ENCODE measurements around the gene RSPH6A. TPM values are rescaled to one million over a fixed set of nuclear protein-coding genes. Genes with fewer than 3 reads are reported as not detected.

Gene RSPH6A
- total RNA-seq, 2 donors from 2014 or later: 0.12 TPM; not detected in 1

DNA sequence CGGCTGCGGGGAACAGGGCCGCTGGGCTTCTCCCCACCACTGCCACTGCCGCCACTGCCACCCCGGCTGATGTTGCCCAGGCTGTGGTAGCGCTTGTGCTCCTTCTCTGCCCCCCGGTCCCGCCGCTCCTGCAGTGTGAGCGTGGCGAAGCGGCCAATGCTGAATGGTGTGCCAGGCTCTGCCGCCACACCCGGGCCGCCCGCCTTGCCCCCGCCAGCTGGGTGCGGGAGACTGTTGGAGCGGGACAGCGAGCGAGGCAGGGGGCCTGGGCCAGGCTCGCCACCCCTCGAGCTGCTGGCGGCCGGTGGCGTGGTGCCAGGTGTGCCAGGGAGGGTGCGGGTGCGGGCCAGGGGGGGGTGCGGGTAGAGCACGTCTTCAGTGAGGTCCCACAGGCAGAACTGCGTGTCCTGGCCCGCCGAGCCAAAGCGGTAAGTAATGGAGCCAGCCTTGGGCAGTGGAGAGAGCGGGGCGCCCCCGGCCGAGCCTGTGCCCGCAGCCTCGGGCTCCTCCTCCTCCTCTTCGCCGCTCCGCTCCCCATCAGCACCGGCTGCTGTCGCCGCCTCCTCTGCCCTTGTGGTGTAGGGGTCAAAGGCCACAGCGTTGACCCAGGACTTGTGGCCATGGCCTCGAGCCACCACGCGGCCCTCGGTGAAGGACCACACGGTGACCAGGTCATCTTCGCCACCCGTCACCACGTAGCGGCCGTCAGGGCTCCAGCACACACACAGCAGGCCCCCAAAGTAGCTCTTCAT, 29.2 kb downstream of the RSPH6A start:
- DNase-seq: no peak
- Histone ChIP-seq H3K4me3 (no peak overlapping the region), H3K9ac (ENCODE audit: low read depth in 2 of 2, low read length in 2 of 2) (no peak overlapping the region), H3K27ac (no peak overlapping the region), H3K4me1 (no peaks in the 10 kb centered on the region), H3K36me3 (no peaks in the 10 kb centered on the region), H3K27me3 (no peaks in the 10 kb centered on the region), H3K9me3 (no peaks in the 10 kb centered on the region)
- intact Hi-C loops (cut with DNase I): no loop called here
- TF ChIP-seq CTCF (IDR thresholded peaks at IDR 0.05): no peak

DNA sequence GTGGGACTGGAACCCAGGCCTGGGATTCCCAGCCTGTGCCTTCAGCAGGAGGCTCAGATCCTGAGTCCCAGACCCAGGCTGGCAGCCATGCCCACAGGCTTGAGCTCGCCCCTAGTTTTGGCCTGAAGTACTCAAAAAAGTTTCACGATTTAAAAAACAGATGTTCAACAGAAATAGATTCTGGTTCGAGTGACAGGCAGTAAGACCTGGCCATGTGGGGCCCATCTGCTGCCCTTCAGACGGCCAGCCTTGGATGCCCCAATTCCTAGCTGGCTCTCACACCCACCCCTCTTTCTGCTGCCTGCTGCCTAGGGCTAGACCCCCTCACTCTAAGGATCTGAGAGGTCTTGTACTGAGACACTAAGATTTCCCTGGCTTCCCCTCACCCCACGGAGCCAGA, 30.0 kb downstream of the RSPH6A start:
- intact Hi-C loops (cut with DNase I): no loop called here

GRCh38 chr19:45784096-45784495, 31.0 kb downstream of the RSPH6A start:
- no peak for TF ChIP-seq CTCF (IDR thresholded peaks at IDR 0.05)
- H3K9ac ChIP-seq (ENCODE audit: low read depth in 2 of 2, low read length in 2 of 2): no peak overlapping the region

More for the DNA sequence above, 30.0 kb downstream of the RSPH6A start:
- no peaks in the 10 kb centered on the region for H3K4me1 ChIP-seq
- no peaks in the 10 kb centered on the region for H3K27me3 ChIP-seq
- H3K27ac ChIP-seq: no peak overlapping the region
- no peaks in the 10 kb centered on the region for H3K9me3 ChIP-seq
- H3K36me3 ChIP-seq: no peaks in the 10 kb centered on the region
- H3K4me3 ChIP-seq: no peak overlapping the region
- TF ChIP-seq CTCF (IDR thresholded peaks at IDR 0.05): no peak
- peak overlapping the region in 1 of 2 donors; percentile 43 for H3K9ac ChIP-seq (ENCODE audit: low read depth in 2 of 2, low read length in 2 of 2)
- DNase-seq: no peak

DNA sequence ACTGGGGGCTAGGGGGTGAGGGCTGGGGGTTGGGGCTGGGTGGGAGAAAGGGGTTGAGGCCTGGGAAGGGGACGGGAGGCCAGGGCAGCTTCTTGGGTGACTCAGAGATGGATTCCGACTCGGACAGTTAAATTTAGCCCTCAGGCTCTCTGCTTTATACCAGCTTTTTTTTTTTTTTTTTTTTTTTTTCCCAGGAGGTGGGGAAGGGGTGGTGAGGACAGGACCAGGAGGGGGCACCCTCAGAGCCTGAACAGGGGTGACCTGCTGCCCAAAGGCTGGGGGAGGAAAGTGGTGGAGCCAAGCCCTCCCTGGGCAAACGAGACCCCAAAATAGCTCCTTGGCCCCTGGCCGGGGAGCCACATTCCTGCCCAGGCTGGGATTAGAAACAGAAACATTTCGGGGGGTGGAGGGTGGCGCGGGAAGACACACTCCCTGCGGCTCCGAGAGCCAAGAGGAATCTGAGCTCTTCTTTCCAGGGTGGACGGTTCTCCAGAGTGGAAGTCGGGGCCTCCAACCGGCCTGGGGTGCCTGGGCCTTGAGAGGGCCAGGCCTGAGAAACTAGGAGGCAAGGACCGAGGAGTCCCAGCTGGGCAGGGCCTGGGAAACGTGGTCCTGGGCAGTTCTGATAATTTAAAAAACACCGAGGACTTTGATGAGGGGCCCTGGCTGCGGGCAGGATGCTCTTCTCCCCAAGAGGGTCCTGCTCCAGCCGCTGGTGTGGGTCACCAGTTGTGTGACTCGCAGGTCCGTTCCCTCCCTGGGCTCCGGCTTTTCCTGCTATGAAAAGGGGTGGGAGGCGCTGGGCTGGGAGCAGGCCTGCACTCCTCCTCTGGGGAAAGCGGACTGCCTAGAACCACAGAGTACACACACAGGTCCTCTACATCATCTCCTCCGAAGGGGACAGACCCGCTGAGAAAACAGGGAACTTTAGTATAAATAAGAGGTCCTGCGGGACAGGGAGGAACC, 32.0 kb downstream of the RSPH6A start:
- no peaks in the 10 kb centered on the region for H3K4me1 ChIP-seq
- peak overlapping the region; percentile 21 to 60 for H3K9ac ChIP-seq (ENCODE audit: low read depth in 2 of 2, low read length in 2 of 2)
- H3K36me3 ChIP-seq: no peaks in the 10 kb centered on the region
- H3K27ac ChIP-seq: peak overlapping the region; percentile 52
- intact Hi-C loops (cut with DNase I): no loop called here
- no peak for TF ChIP-seq CTCF (IDR thresholded peaks at IDR 0.05)
- H3K4me3 ChIP-seq: no peak overlapping the region
- no peaks in the 10 kb centered on the region for H3K27me3 ChIP-seq
- no peaks in the 10 kb centered on the region for H3K9me3 ChIP-seq
- DNase-seq: no peak

More at GRCh38 chr19:45784096-45784495, 31.0 kb downstream of the RSPH6A start:
- Histone ChIP-seq H3K4me3 (no peak overlapping the region), H3K27ac (no peak overlapping the region), H3K9me3 (no peaks in the 10 kb centered on the region), H3K4me1 (no peaks in the 10 kb centered on the region), H3K36me3 (no peaks in the 10 kb centered on the region), H3K27me3 (no peaks in the 10 kb centered on the region)
- DNase-seq: no peak
- intact Hi-C loops (cut with DNase I): no loop called here

DNA sequence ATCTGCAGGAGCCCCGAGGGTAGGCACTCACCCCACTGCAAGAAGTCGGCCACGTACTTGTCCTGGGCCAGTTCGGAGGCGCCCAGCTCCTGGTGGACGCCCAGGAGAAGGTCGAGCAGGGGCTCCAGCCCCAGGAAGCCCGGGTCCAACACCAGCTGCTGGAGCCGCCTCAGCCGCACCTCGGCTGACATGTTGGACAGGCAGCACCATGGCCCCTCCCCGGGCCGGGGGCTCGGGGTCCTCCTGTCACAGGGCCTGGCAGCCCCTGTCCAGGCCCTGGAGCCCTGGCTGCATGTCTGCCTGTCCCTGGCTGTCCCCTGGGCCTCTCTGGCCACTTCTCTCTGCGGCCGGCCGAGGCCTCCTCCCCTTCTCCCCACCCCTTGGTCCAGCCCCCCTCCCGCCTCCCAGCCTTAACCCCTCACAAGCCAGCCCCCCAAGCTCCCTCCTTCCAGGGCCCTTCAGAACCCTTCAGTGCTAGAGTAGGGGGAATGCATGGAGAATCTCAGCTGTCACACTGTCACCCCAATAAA, 32.9 kb downstream of the RSPH6A start, which contains the start of gene DMPK:
Gene DMPK, minus strand, starts transcription at position 329 of the 530 bp plus-strand sequence. Its CDS starts 138 bp downstream, at position 191.
- TF ChIP-seq CTCF (IDR thresholded peaks at IDR 0.05): no peak
- H3K27ac ChIP-seq: peak within 1 kb of the TSS; percentile 52
- H3K4me1 ChIP-seq: no peaks in the 10 kb centered on the region
- no peaks in the 10 kb centered on the region for H3K27me3 ChIP-seq
- H3K9me3 ChIP-seq: no peaks in the 10 kb centered on the region
- intact Hi-C loops (cut with DNase I): no loop called here
- H3K9ac ChIP-seq (ENCODE audit: low read depth in 2 of 2, low read length in 2 of 2): peak within 1 kb of the TSS; percentile 38 to 60
- no peak for DNase-seq
- H3K4me3 ChIP-seq: peak within 1 kb of the TSS; percentile 35
- H3K36me3 ChIP-seq: no peaks in the 10 kb centered on the region

Measured in colonic mucosa (tissue), 4 donors.